ENCODE measurements around the gene NAIF1. TPM values are rescaled to one million over a fixed set of nuclear protein-coding genes. Genes with fewer than 3 reads are reported as not detected.

Gene NAIF1
- total and polyA plus RNA-seq, 2 donors (not counting 3 experiments of a cell fraction or from before 2014, with no cell fraction given), result 8.2 to 10.1 TPM

DNA sequence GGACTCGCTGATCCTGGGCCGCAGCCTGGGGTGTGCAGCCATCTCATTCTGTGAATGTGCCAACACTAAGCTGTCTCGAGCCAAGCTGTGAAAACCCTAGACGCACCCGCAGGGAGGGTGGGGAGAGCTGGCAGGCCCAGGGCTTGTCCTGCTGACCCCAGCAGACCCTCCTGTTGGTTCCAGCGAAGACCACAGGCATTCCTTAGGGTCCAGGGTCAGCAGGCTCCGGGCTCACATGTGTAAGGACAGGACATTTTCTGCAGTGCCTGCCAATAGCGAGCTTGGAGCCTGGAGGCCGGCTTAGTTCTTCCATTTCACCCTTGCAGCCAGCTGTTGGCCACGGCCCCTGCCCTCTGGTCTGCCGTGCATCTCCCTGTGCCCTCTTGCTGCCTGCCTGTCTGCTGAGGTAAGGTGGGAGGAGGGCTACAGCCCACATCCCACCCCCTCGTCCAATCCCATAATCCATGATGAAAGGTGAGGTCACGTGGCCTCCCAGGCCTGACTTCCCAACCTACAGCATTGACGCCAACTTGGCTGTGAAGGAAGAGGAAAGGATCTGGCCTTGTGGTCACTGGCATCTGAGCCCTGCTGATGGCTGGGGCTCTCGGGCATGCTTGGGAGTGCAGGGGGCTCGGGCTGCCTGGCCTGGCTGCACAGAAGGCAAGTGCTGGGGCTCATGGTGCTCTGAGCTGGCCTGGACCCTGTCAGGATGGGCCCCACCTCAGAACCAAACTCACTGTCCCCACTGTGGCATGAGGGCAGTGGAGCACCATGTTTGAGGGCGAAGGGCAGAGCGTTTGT, 40.5 kb upstream of the NAIF1 start:
- H3K27ac ChIP-seq (ENCODE audit: insufficient read depth, low read depth, low read length), result no peak overlapping the region

More for the DNA sequence above, 40.5 kb upstream of the NAIF1 start:
- ChIA-PET CTCF (interaction anchor here (0.9 to 2.9 kb wide), 2 partner anchors 10 to 17 kb away, joined by 3 to 20 read pairs; no protein-coding TSS in a partner anchor), POLR2A (no interaction called here)
- Histone ChIP-seq H3K4me2 (ENCODE audit: insufficient read depth, low read length) (no peak overlapping the region), H4K20me1 (replicated peaks; ENCODE audit: control insufficient read depth, extremely low read depth, insufficient read depth, low read length) (no peaks in the 10 kb centered on the region), H2AFZ (ENCODE audit: low read depth, low read length) (no peak overlapping the region), H3K27me3 (ENCODE audit: control insufficient read depth in 2 of 2, insufficient read depth in 2 of 2, low read length in 2 of 2) (no peaks in the 10 kb centered on the region), H3K36me3 (ENCODE audit: control insufficient read depth in 2 of 2, extremely low read depth in 1 of 2, insufficient read depth in 2 of 2, low read length in 2 of 2) (peaks cover 9 to 43% of the 10 kb centered on the region in 2 experiments), H3K4me3 (replicated peaks in 1 of 3; ENCODE audit: insufficient read depth in 1 of 3, low read depth in 1 of 3, low read length in 3 of 3) (no peak overlapping the region), H3K79me2 (ENCODE audit: control insufficient read depth, insufficient read depth, low read length) (no peaks in the 10 kb centered on the region), H3K4me1 (ENCODE audit: control insufficient read depth, extremely low read depth, insufficient read depth, low read length) (no peaks in the 10 kb centered on the region), H3K9me3 (replicated peaks; ENCODE audit: control insufficient read depth, insufficient read depth, low read length) (no peaks in the 10 kb centered on the region), H3K9ac (replicated peaks; ENCODE audit: extremely low read depth, insufficient read depth, low read length) (no peak overlapping the region), H3K9me1 (replicated peaks; ENCODE audit: control insufficient read depth, extremely low read depth, insufficient read depth, low read length) (no peaks in the 10 kb centered on the region)
- FAIRE-seq, result no peak
- DNase-seq (ENCODE audit: low read depth, low spot score), result no peak
- BruUV-seq (replicated peaks), result no TSS peak
- intact Hi-C loops (cut with micrococcal nuclease) (no loop called here), dilution Hi-C loops (cut with MboI; ENCODE audit: extremely low pct_ligation_motif_present, low sequenced_read_pairs) (no loop called here)
- TF ChIP-seq, protein P1, sequence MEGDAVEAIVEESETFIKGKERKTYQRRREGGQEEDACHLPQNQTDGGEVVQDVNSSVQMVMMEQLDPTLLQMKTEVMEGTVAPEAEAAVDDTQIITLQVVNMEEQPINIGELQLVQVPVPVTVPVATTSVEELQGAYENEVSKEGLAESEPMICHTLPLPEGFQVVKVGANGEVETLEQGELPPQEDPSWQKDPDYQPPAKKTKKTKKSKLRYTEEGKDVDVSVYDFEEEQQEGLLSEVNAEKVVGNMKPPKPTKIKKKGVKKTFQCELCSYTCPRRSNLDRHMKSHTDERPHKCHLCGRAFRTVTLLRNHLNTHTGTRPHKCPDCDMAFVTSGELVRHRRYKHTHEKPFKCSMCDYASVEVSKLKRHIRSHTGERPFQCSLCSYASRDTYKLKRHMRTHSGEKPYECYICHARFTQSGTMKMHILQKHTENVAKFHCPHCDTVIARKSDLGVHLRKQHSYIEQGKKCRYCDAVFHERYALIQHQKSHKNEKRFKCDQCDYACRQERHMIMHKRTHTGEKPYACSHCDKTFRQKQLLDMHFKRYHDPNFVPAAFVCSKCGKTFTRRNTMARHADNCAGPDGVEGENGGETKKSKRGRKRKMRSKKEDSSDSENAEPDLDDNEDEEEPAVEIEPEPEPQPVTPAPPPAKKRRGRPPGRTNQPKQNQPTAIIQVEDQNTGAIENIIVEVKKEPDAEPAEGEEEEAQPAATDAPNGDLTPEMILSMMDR (IDR thresholded peaks at IDR 0.05; ENCODE audit: extremely low read depth in 1 of 2, insufficient read depth in 1 of 2, low read depth in 1 of 2, low read length in 2 of 2), result no peak
- TF ChIP-seq MYC (IDR thresholded peaks at IDR 0.05; ENCODE audit: low read depth, low read length), result no peak
- TF ChIP-seq POLR2AphosphoS5 (IDR thresholded peaks at IDR 0.05; ENCODE audit: insufficient read depth, low read depth, low read length), result no peak
- TF ChIP-seq FOS (IDR thresholded peaks at IDR 0.05; ENCODE audit: borderline replicate concordance, insufficient read depth, low read length), result no peak
- no peak for TF ChIP-seq GATA2 (IDR thresholded peaks at IDR 0.05; ENCODE audit: insufficient read depth, insufficient read length, low read depth, low read length)
- TF ChIP-seq POLR2A (IDR thresholded peaks at IDR 0.05; ENCODE audit: low read depth, low read length), result no peak
- TF ChIP-seq, protein P2, sequence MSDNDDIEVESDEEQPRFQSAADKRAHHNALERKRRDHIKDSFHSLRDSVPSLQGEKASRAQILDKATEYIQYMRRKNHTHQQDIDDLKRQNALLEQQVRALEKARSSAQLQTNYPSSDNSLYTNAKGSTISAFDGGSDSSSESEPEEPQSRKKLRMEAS (IDR thresholded peaks at IDR 0.05; ENCODE audit: insufficient read depth, insufficient read length), result no peak
- no peak for TF ChIP-seq EZH2 (IDR thresholded peaks at IDR 0.05; ENCODE audit: borderline replicate concordance, low read depth, low read length, severe bottlenecking)
- TF ChIP-seq JUN (IDR thresholded peaks at IDR 0.05; ENCODE audit: borderline replicate concordance, insufficient read depth, insufficient read length, low read depth), result no peak

Data from endothelial cell of umbilical vein (primary cell).